Measurements from ENCODE around the gene BLID.

The BLID gene

GRCh38 chr11:122120096-122120495 is 4.1 kb upstream of the BLID start:
- Histone ChIP-seq H3K9ac (ENCODE audit: low read depth in 1 of 2, low read length in 2 of 2) (no peak overlapping the region), H3K9me3 (ENCODE audit: control insufficient read depth in 2 of 2, low read length in 2 of 2) (no peaks in the 10 kb centered on the region), H3K27ac (ENCODE audit: low read depth in 2 of 2, low read length in 2 of 2) (no peak overlapping the region), H3K27me3 (ENCODE audit: control insufficient read depth in 2 of 2, insufficient read depth in 2 of 2, low read length in 2 of 2) (no peaks in the 10 kb centered on the region), H3K4me3 (ENCODE audit: low read length in 2 of 2) (no peak overlapping the region), H3K36me3 (ENCODE audit: control insufficient read depth in 2 of 2, insufficient read depth in 2 of 2, low read length in 2 of 2) (no peaks in the 10 kb centered on the region), H3K4me1 (ENCODE audit: control insufficient read depth in 2 of 2, insufficient read depth in 2 of 2, low read length in 2 of 2) (no peaks in the 10 kb centered on the region)

GRCh38 chr11:122116591-122116990 is 576 bp upstream of the BLID start:
- Histone ChIP-seq H3K36me3 (ENCODE audit: control insufficient read depth in 2 of 2, insufficient read depth in 2 of 2, low read length in 2 of 2) (no peaks in the 10 kb centered on the region), H3K4me3 (ENCODE audit: low read length in 2 of 2) (no peak overlapping the region), H3K4me1 (ENCODE audit: control insufficient read depth in 2 of 2, insufficient read depth in 2 of 2, low read length in 2 of 2) (no peaks in the 10 kb centered on the region), H3K9me3 (ENCODE audit: control insufficient read depth in 2 of 2, low read length in 2 of 2) (no peaks in the 10 kb centered on the region), H3K9ac (ENCODE audit: low read depth in 1 of 2, low read length in 2 of 2) (no peak overlapping the region), H3K27me3 (ENCODE audit: control insufficient read depth in 2 of 2, insufficient read depth in 2 of 2, low read length in 2 of 2) (no peaks in the 10 kb centered on the region), H3K27ac (ENCODE audit: low read depth in 2 of 2, low read length in 2 of 2) (no peak overlapping the region)

GRCh38 chr11:122114976-122115375 is 1.0 kb downstream of the BLID start:
- Histone ChIP-seq H3K9me3 (ENCODE audit: control insufficient read depth in 2 of 2, low read length in 2 of 2) (no peaks in the 10 kb centered on the region), H3K27me3 (ENCODE audit: control insufficient read depth in 2 of 2, insufficient read depth in 2 of 2, low read length in 2 of 2) (no peaks in the 10 kb centered on the region), H3K9ac (ENCODE audit: low read depth in 1 of 2, low read length in 2 of 2) (no peak overlapping the region), H3K36me3 (ENCODE audit: control insufficient read depth in 2 of 2, insufficient read depth in 2 of 2, low read length in 2 of 2) (no peaks in the 10 kb centered on the region), H3K4me1 (ENCODE audit: control insufficient read depth in 2 of 2, insufficient read depth in 2 of 2, low read length in 2 of 2) (no peaks in the 10 kb centered on the region), H3K4me3 (ENCODE audit: low read length in 2 of 2) (no peak overlapping the region), H3K27ac (ENCODE audit: low read depth in 2 of 2, low read length in 2 of 2) (no peak overlapping the region)

GRCh38 chr11:122113836-122114825 is 1.9 kb downstream of the BLID start:
- Histone ChIP-seq H3K4me1 (ENCODE audit: control insufficient read depth in 2 of 2, insufficient read depth in 2 of 2, low read length in 2 of 2) (no peaks in the 10 kb centered on the region), H3K27me3 (ENCODE audit: control insufficient read depth in 2 of 2, insufficient read depth in 2 of 2, low read length in 2 of 2) (no peaks in the 10 kb centered on the region), H3K9ac (ENCODE audit: low read depth in 1 of 2, low read length in 2 of 2) (no peak overlapping the region), H3K4me3 (ENCODE audit: low read length in 2 of 2) (no peak overlapping the region), H3K36me3 (ENCODE audit: control insufficient read depth in 2 of 2, insufficient read depth in 2 of 2, low read length in 2 of 2) (no peaks in the 10 kb centered on the region), H3K9me3 (ENCODE audit: control insufficient read depth in 2 of 2, low read length in 2 of 2) (no peaks in the 10 kb centered on the region), H3K27ac (ENCODE audit: low read depth in 2 of 2, low read length in 2 of 2) (no peak overlapping the region)

- Histone ChIP-seq H3K9ac (ENCODE audit: low read depth in 1 of 2, low read length in 2 of 2) (no peak overlapping the region), H3K4me1 (ENCODE audit: control insufficient read depth in 2 of 2, insufficient read depth in 2 of 2, low read length in 2 of 2) (no peaks in the 10 kb centered on the region), H3K4me3 (ENCODE audit: low read length in 2 of 2) (no peak overlapping the region), H3K27me3 (ENCODE audit: control insufficient read depth in 2 of 2, insufficient read depth in 2 of 2, low read length in 2 of 2) (no peaks in the 10 kb centered on the region), H3K36me3 (ENCODE audit: control insufficient read depth in 2 of 2, insufficient read depth in 2 of 2, low read length in 2 of 2) (no peaks in the 10 kb centered on the region), H3K27ac (ENCODE audit: low read depth in 2 of 2, low read length in 2 of 2) (no peak overlapping the region), H3K9me3 (ENCODE audit: control insufficient read depth in 2 of 2, low read length in 2 of 2) (no peaks in the 10 kb centered on the region)
Measured at GRCh38 chr11:122112470-122113365, 3.3 kb downstream of the BLID start.

GRCh38 chr11:122109932-122110331 is 6.1 kb downstream of the BLID start:
- Histone ChIP-seq H3K4me3 (ENCODE audit: low read length in 2 of 2) (no peak overlapping the region), H3K27me3 (ENCODE audit: control insufficient read depth in 2 of 2, insufficient read depth in 2 of 2, low read length in 2 of 2) (no peaks in the 10 kb centered on the region), H3K9ac (ENCODE audit: low read depth in 1 of 2, low read length in 2 of 2) (no peak overlapping the region), H3K36me3 (ENCODE audit: control insufficient read depth in 2 of 2, insufficient read depth in 2 of 2, low read length in 2 of 2) (no peaks in the 10 kb centered on the region), H3K9me3 (ENCODE audit: control insufficient read depth in 2 of 2, low read length in 2 of 2) (no peaks in the 10 kb centered on the region), H3K4me1 (ENCODE audit: control insufficient read depth in 2 of 2, insufficient read depth in 2 of 2, low read length in 2 of 2) (no peaks in the 10 kb centered on the region), H3K27ac (ENCODE audit: low read depth in 2 of 2, low read length in 2 of 2) (no peak overlapping the region)

- Histone ChIP-seq H3K9me3 (ENCODE audit: control insufficient read depth in 2 of 2, low read length in 2 of 2) (no peaks in the 10 kb centered on the region), H3K27ac (ENCODE audit: low read depth in 2 of 2, low read length in 2 of 2) (no peak overlapping the region), H3K36me3 (ENCODE audit: control insufficient read depth in 2 of 2, insufficient read depth in 2 of 2, low read length in 2 of 2) (no peaks in the 10 kb centered on the region), H3K4me1 (ENCODE audit: control insufficient read depth in 2 of 2, insufficient read depth in 2 of 2, low read length in 2 of 2) (no peaks in the 10 kb centered on the region), H3K4me3 (ENCODE audit: low read length in 2 of 2) (no peak overlapping the region), H3K27me3 (ENCODE audit: control insufficient read depth in 2 of 2, insufficient read depth in 2 of 2, low read length in 2 of 2) (no peaks in the 10 kb centered on the region), H3K9ac (ENCODE audit: low read depth in 1 of 2, low read length in 2 of 2) (no peak overlapping the region)
Measured at GRCh38 chr11:122108828-122109227, 7.2 kb downstream of the BLID start.

- no peaks in the 10 kb centered on the region for H3K4me1 ChIP-seq (ENCODE audit: control insufficient read depth in 2 of 2, insufficient read depth in 2 of 2, low read length in 2 of 2)
- no peaks in the 10 kb centered on the region for H3K27me3 ChIP-seq (ENCODE audit: control insufficient read depth in 2 of 2, insufficient read depth in 2 of 2, low read length in 2 of 2)
- no peak overlapping the region for H3K9ac ChIP-seq (ENCODE audit: low read depth in 1 of 2, low read length in 2 of 2)
- H3K36me3 ChIP-seq (ENCODE audit: control insufficient read depth in 2 of 2, insufficient read depth in 2 of 2, low read length in 2 of 2), result no peaks in the 10 kb centered on the region
- no peak overlapping the region for H3K27ac ChIP-seq (ENCODE audit: low read depth in 2 of 2, low read length in 2 of 2)
- no peaks in the 10 kb centered on the region for H3K9me3 ChIP-seq (ENCODE audit: control insufficient read depth in 2 of 2, low read length in 2 of 2)
- no peak overlapping the region for H3K4me3 ChIP-seq (ENCODE audit: low read length in 2 of 2)
Measured at GRCh38 chr11:122108192-122108799, 7.7 kb downstream of the BLID start.

- Histone ChIP-seq H3K9ac (ENCODE audit: low read depth in 1 of 2, low read length in 2 of 2) (no peak overlapping the region), H3K27me3 (ENCODE audit: control insufficient read depth in 2 of 2, insufficient read depth in 2 of 2, low read length in 2 of 2) (no peaks in the 10 kb centered on the region), H3K4me1 (ENCODE audit: control insufficient read depth in 2 of 2, insufficient read depth in 2 of 2, low read length in 2 of 2) (no peaks in the 10 kb centered on the region), H3K27ac (ENCODE audit: low read depth in 2 of 2, low read length in 2 of 2) (no peak overlapping the region), H3K9me3 (ENCODE audit: control insufficient read depth in 2 of 2, low read length in 2 of 2) (no peaks in the 10 kb centered on the region), H3K36me3 (ENCODE audit: control insufficient read depth in 2 of 2, insufficient read depth in 2 of 2, low read length in 2 of 2) (no peaks in the 10 kb centered on the region), H3K4me3 (ENCODE audit: low read length in 2 of 2) (no peak overlapping the region)
Measured at GRCh38 chr11:122107566-122107965, 8.4 kb downstream of the BLID start.

GRCh38 chr11:122107045-122107444 is 9.0 kb downstream of the BLID start:
- Histone ChIP-seq H3K9ac (ENCODE audit: low read depth in 1 of 2, low read length in 2 of 2) (no peak overlapping the region), H3K9me3 (ENCODE audit: control insufficient read depth in 2 of 2, low read length in 2 of 2) (no peaks in the 10 kb centered on the region), H3K27me3 (ENCODE audit: control insufficient read depth in 2 of 2, insufficient read depth in 2 of 2, low read length in 2 of 2) (no peaks in the 10 kb centered on the region), H3K36me3 (ENCODE audit: control insufficient read depth in 2 of 2, insufficient read depth in 2 of 2, low read length in 2 of 2) (no peaks in the 10 kb centered on the region), H3K27ac (ENCODE audit: low read depth in 2 of 2, low read length in 2 of 2) (no peak overlapping the region), H3K4me3 (ENCODE audit: low read length in 2 of 2) (no peak overlapping the region), H3K4me1 (ENCODE audit: control insufficient read depth in 2 of 2, insufficient read depth in 2 of 2, low read length in 2 of 2) (no peaks in the 10 kb centered on the region)
